Gastrocnemius medialis (tissue), 4 donors: ENCODE data around the gene APBB2.

ENCODE experiments used
- POLR2A ChIP-seq, 2 donors: fragments of 450-650 bp; IDR thresholded peaks; one replicate each; pipeline ENCODE4 v1.6.1; 2017; ENCODE audit warnings: antibody characterized with exemption in 2 of 2, mild to moderate bottlenecking in 2 of 2, moderate library complexity in 2 of 2
- TF ChIP-seq, protein P1 (sequence below), 5 experiments: fragments of 450-650 bp in 3 of 5; fragments of 200-600 bp in 2 of 5; sonication (generic) in 2 of 5; IDR thresholded peaks in 4 of 5; conservative IDR thresholded peaks in 1 of 5; 1 replicate in 4 of 5; 2 replicates in 1 of 5; pipeline ENCODE4 v1.5.1; 2016 to 2019; ENCODE audit warnings: antibody characterized with exemption in 5 of 5, mild to moderate bottlenecking in 3 of 5, moderate library complexity in 3 of 5

DNA sequence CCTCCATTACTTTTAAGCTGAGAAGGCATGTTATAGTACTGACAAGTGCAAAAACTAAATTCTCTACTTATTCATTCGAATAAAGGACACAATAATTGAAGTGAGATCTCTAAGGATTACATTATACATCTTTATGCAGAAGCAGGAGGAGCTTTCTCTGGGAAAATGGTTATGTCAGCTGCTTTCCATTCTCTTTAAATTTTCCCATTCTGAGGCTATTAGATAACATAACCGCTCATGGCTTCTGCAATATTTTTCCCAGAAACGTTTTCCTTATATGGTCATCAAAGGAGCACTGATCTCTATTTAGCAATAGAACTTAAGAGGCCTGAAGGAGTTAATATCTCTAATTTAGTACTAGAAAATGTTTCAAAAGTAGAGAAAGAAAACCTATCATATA is 243.0 kb downstream of the APBB2 start:
- TF ChIP-seq, protein P1, sequence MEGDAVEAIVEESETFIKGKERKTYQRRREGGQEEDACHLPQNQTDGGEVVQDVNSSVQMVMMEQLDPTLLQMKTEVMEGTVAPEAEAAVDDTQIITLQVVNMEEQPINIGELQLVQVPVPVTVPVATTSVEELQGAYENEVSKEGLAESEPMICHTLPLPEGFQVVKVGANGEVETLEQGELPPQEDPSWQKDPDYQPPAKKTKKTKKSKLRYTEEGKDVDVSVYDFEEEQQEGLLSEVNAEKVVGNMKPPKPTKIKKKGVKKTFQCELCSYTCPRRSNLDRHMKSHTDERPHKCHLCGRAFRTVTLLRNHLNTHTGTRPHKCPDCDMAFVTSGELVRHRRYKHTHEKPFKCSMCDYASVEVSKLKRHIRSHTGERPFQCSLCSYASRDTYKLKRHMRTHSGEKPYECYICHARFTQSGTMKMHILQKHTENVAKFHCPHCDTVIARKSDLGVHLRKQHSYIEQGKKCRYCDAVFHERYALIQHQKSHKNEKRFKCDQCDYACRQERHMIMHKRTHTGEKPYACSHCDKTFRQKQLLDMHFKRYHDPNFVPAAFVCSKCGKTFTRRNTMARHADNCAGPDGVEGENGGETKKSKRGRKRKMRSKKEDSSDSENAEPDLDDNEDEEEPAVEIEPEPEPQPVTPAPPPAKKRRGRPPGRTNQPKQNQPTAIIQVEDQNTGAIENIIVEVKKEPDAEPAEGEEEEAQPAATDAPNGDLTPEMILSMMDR (IDR thresholded peaks at IDR 0.05 in 4 of 5, conservative IDR thresholded peaks at IDR 0.05 in 1 of 5), result no peak
- no peak for TF ChIP-seq POLR2A (IDR thresholded peaks at IDR 0.05)
